ENCODE measurements around the gene REC8.
A peak's percentile ranks its signal among the peaks of the same experiment; 100 is the strongest.

DNA sequence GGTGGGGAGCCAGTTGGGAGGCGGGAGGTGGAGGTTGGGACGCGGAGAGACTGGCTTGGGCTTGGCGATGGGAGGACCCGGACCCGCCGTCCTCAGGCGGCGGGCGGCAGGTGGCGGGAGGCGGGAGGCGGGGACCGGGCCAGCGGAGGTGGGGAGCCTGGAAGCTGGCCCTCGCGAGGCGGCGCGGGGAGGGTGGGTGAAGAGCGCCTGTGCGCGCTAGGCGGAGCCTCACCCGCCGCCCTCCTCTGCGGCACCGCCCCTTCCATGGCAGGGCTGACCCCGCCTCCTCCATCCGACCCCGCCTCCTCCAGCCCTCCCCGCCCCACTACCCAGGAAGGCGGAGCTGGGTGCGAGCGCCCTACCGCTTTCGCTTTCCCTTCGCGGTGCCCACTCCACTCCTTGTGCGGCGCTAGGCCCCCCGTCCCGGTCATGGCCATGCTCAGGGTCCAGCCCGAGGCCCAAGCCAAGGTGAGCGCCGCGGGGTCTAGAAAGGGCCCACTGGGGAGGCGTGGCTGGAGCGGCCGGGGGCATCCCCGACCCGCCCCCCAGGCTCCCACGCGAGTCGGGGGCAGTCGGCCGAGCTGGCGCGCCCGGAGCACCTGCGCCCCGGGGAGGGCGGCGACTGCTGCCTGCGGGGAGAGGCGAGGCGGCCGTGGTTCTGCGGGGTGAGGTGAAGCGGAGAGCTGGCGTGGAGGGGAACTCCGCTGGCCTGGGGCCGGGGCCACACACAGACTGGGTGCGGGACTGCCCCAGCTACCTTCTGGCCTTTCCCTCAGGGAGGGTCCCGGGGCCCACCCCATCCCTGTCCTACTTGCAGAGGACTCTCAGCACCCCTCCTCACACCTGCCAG, 35.8 kb upstream of the REC8 start, which contains the start of gene PSME1:
- TF ChIP-seq, protein P1, sequence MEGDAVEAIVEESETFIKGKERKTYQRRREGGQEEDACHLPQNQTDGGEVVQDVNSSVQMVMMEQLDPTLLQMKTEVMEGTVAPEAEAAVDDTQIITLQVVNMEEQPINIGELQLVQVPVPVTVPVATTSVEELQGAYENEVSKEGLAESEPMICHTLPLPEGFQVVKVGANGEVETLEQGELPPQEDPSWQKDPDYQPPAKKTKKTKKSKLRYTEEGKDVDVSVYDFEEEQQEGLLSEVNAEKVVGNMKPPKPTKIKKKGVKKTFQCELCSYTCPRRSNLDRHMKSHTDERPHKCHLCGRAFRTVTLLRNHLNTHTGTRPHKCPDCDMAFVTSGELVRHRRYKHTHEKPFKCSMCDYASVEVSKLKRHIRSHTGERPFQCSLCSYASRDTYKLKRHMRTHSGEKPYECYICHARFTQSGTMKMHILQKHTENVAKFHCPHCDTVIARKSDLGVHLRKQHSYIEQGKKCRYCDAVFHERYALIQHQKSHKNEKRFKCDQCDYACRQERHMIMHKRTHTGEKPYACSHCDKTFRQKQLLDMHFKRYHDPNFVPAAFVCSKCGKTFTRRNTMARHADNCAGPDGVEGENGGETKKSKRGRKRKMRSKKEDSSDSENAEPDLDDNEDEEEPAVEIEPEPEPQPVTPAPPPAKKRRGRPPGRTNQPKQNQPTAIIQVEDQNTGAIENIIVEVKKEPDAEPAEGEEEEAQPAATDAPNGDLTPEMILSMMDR (IDR thresholded peaks at IDR 0.05), result peak in 3 of 12 donors; percentile 21 to 26 (median 22)
- TF ChIP-seq POLR2A (IDR thresholded peaks at IDR 0.05), result peak in 1 of 2 donors; percentile 79

All from heart left ventricle (tissue), 13 donors.